HepG2 (cell line): ENCODE data around the gene CLIC4. TPM values are rescaled to one million over a fixed set of nuclear protein-coding genes. Genes with fewer than 3 reads are reported as not detected.

Experiments used
- ATAC-seq: fragments of 200-7000 bp; cut with Tn5 transposase; 3 replicates; pipeline ENCODE4 v1.9.1; 2020; ENCODE audit warnings: mild to moderate bottlenecking, moderate library complexity
- BruUV-seq: library from RNA; stranded (reverse); fragments of 400-500 nt; replicated peaks from 2 replicates; lab custom pipeline; 2021; lab: Mats Ljungman, UMichigan
- CTCF ChIA-PET: fragments of 300-600 bp; formaldehyde crosslinking; extraction: SDS; loops from one replicate; lab custom pipeline; 2021; ENCODE audit warnings: low total read pairs, inconsistent platforms, low intra/inter-chr PET ratio; lab: Yijun Ruan, JAX
- POLR2A ChIA-PET: fragments of 350-600 bp; sonication (Branson Sonifier 250); formaldehyde crosslinking; loops from one replicate; lab custom pipeline; 2020; ENCODE audit warnings: antibody characterized with exemption, inconsistent platforms; lab: Yijun Ruan, JAX
- DNase-seq: peaks from one replicate; pipeline ENCODE4 v3.0.0-alpha.2; 2015; ENCODE audit warnings: low spot score
- FAIRE-seq: peaks from 3 replicates; lab custom pipeline; 2011; peaks lifted over from hg19 to GRCh38; lab: Jason Lieb, UNC
- H2AFZ ChIP-seq: one replicate; pipeline ENCODE4 v1.6.1; 2011; ENCODE audit warnings: low read length, inconsistent platforms
- H3K27ac ChIP-seq: fragments of 300-600 bp; 3 replicates; pipeline ENCODE4 v1.8.0; 2011; ENCODE audit warnings: mixed run types, mild to moderate bottlenecking, mixed read lengths, low read length, inconsistent platforms; ENCODE audit not compliant: insufficient read depth; ENCODE audit errors: extremely low read length
- H3K27me3 ChIP-seq, 2 experiments: fragments of 200-600 bp in 1 of 2; 2 replicates in 1 of 2; 3 replicates in 1 of 2; pipeline versions ENCODE4 v1.6.0 to v1.8.0; 2011; ENCODE audit warnings: low read length in 2 of 2, mild to moderate bottlenecking in 2 of 2, moderate library complexity in 2 of 2, inconsistent platforms in 1 of 2; ENCODE audit not compliant: insufficient read depth in 2 of 2, control insufficient read depth in 1 of 2
- H3K36me3 ChIP-seq, 2 experiments: fragments of 200-600 bp in 1 of 2; replicated peaks in 1 of 2; 2 replicates in 1 of 2; 3 replicates in 1 of 2; pipeline versions ENCODE4 v1.5.1 to v1.8.0; 2011; ENCODE audit warnings: low read length in 2 of 2, inconsistent platforms in 1 of 2; ENCODE audit not compliant: insufficient read depth in 2 of 2, control insufficient read depth in 1 of 2
- H3K4me1 ChIP-seq: 2 replicates; pipeline ENCODE4 v1.5.1; 2012; ENCODE audit warnings: low read length, inconsistent platforms; ENCODE audit not compliant: insufficient read depth
- H3K4me2 ChIP-seq: 2 replicates; pipeline ENCODE4 v1.6.0; 2011; ENCODE audit warnings: low read depth, low read length, inconsistent platforms
- H3K4me3 ChIP-seq, 3 experiments: fragments of 200-600 bp in 1 of 3; sonication (generic), shearing (Covaris generic) in 1 of 3; replicated peaks in 1 of 3; 2 replicates each; pipeline ENCODE4 v1.5.1; 2011 to 2016; ENCODE audit warnings: low read length in 3 of 3, inconsistent platforms in 2 of 3, low read depth in 2 of 3, mild to moderate bottlenecking in 2 of 3, control low read depth in 1 of 3, mixed read lengths in 1 of 3; ENCODE audit not compliant: insufficient read depth in 1 of 3
- H3K79me2 ChIP-seq: one replicate; pipeline ENCODE4 v1.6.1; 2011; ENCODE audit warnings: low read length, inconsistent platforms; ENCODE audit not compliant: insufficient read depth
- H3K9ac ChIP-seq: 2 replicates; pipeline ENCODE4 v1.6.0; 2011; ENCODE audit warnings: mild to moderate bottlenecking, low read depth, low read length, inconsistent platforms; ENCODE audit not compliant: insufficient read depth
- H3K9me3 ChIP-seq: 2 replicates; pipeline ENCODE4 v1.5.1; 2012; ENCODE audit warnings: mild to moderate bottlenecking, low read length
- H4K20me1 ChIP-seq: 2 replicates; pipeline ENCODE4 v1.6.0; 2011; ENCODE audit warnings: inconsistent platforms, mild to moderate bottlenecking, low read length, moderate library complexity; ENCODE audit not compliant: insufficient read depth
- CTCF ChIP-seq: sonication (generic); formaldehyde crosslinking; IDR thresholded peaks from 2 replicates; pipeline ENCODE4 v1.5.0; 2020; ENCODE audit warnings: mild to moderate bottlenecking, missing genetic modification reagents, moderate library complexity
- GFI1 ChIP-seq: sonication (generic); formaldehyde crosslinking; IDR thresholded peaks from 2 replicates; pipeline ENCODE4 v1.5.0; 2020; ENCODE audit warnings: missing genetic modification reagents, mild to moderate bottlenecking, borderline replicate concordance
- HINFP ChIP-seq: sonication (generic); formaldehyde crosslinking; IDR thresholded peaks from 2 replicates; pipeline ENCODE4 v1.4.0; 2020; ENCODE audit warnings: low read depth, mild to moderate bottlenecking, missing genetic modification reagents
- HNF1B ChIP-seq: sonication (generic); formaldehyde crosslinking; IDR thresholded peaks from 2 replicates; pipeline ENCODE4 v1.5.1; 2020; ENCODE audit warnings: mild to moderate bottlenecking, moderate library complexity, missing genetic modification reagents
- HOXA9 ChIP-seq: sonication (generic); formaldehyde crosslinking; IDR thresholded peaks from 2 replicates; pipeline ENCODE4 v1.8.1; 2022; ENCODE audit warnings: missing genetic modification reagents, mild to moderate bottlenecking, moderate library complexity, borderline replicate concordance
- MTF2 ChIP-seq: sonication (generic); formaldehyde crosslinking; IDR thresholded peaks from 2 replicates; pipeline ENCODE4 v1.5.0; 2020; ENCODE audit warnings: missing genetic modification reagents, borderline replicate concordance
- SNAPC5 ChIP-seq: sonication (generic); formaldehyde crosslinking; IDR thresholded peaks from 2 replicates; pipeline ENCODE4 v1.8.1; 2023; ENCODE audit warnings: mild to moderate bottlenecking, missing genetic modification reagents, borderline replicate concordance
- SRF ChIP-seq: IDR thresholded peaks from 2 replicates; pipeline ENCODE4 v1.6.1; 2011; ENCODE audit warnings: mild to moderate bottlenecking, low read depth, low read length, moderate library complexity
- TSC22D2 ChIP-seq: sonication (generic); formaldehyde crosslinking; IDR thresholded peaks from 2 replicates; pipeline ENCODE4 v1.5.1; 2020; ENCODE audit warnings: missing genetic modification reagents, mild to moderate bottlenecking, borderline replicate concordance
- ZNF331 ChIP-seq: sonication (generic); formaldehyde crosslinking; IDR thresholded peaks from 2 replicates; pipeline ENCODE4 v1.4.0; 2020; ENCODE audit warnings: missing genetic modification reagents
- ZNF563 ChIP-seq: sonication (generic); formaldehyde crosslinking; IDR thresholded peaks from 2 replicates; pipeline ENCODE4 v1.8.0; 2022; ENCODE audit warnings: mild to moderate bottlenecking, moderate library complexity, missing genetic modification reagents
- ZNF800 ChIP-seq: sonication (generic); formaldehyde crosslinking; IDR thresholded peaks from 2 replicates; pipeline ENCODE4 v1.4.0; 2020; ENCODE audit warnings: missing genetic modification reagents
- WGBS: methylation state at CpG from one replicate; pipeline ENCODE4 v1.1.6; 2017; ENCODE audit warnings: low lambda C conversion rate; 5-methylcytosine and 5-hydroxymethylcytosine counted together
- in situ Hi-C: cut with HindIII; loops from 2 replicates; pipeline ENCODE4 v1.10.0; 2017; ENCODE audit warnings: low pct_unique_long_range_greater_than_20kb; ENCODE audit not compliant: extremely low pct_ligation_motif_present
- intact Hi-C: fragments of 100-400 bp; cut with micrococcal nuclease; formaldehyde crosslinking; loops from one replicate; pipeline ENCODE4 v1.10.0; 2022; ENCODE audit not compliant: unreplicated experiment
- polyA plus RNA-seq, 8 experiments: library from polyadenylated mRNA; depleted of rRNA in 3 of 8; stranded (reverse) in 7 of 8; unstranded in 1 of 8; fragments of >200 nt; fragmentation: Illumina TruSeq in 4 of 8; extraction: Trizol in 4 of 8; gene quantifications; 2 replicates each; pipeline versions ENCODE4 v1.2.1 to v1.2.3, GENCODE V29; 2011 to 2016; ENCODE audit warnings: low read depth in 4 of 8, missing spikeins in 1 of 8, mixed read lengths in 1 of 8; ENCODE audit not compliant: insufficient read depth in 1 of 8
- total RNA-seq, 5 experiments: library from RNA; depleted of rRNA; stranded (reverse); fragments of >200 nt; fragmentation: Illumina TruSeq; extraction: Trizol; gene quantifications; 2 replicates each; pipeline ENCODE4 v1.2.3, GENCODE V29; 2016; ENCODE audit warnings: low read depth in 1 of 5

The CLIC4 gene
- total and polyA plus RNA-seq, 2 of the 13 experiments (the other 11 are each of a cell fraction or from before 2014, with no cell fraction given), result 23.3 to 77.4 TPM

GRCh38 chr1:24861821-24862727, 116.8 kb downstream of the CLIC4 start:
- Histone ChIP-seq H3K27me3 (peaks cover 3 to 10% of the 10 kb centered on the region in 2 experiments; a peak in 2 of 5 replicates), H4K20me1 (no peaks in the 10 kb centered on the region), H3K9ac (no peak overlapping the region), H3K4me1 (peaks cover 80% of the 10 kb centered on the region), H3K4me3 (peak overlapping the region; percentile 26 to 64 (median 33); a peak in 2 of 6 replicates), H3K36me3 (no peaks in the 10 kb centered on the region), H3K9me3 (no peaks in the 10 kb centered on the region), H3K79me2 (no peaks in the 10 kb centered on the region), H3K27ac (no peak overlapping the region), H3K4me2 (peak overlapping the region; percentile 81), H2AFZ (no peak overlapping the region)
- CTCF ChIA-PET, result no interaction called here
- 4% methylated on average over 8 of the region's 28 CpGs for WGBS
- no TSS peak for BruUV-seq
- ATAC-seq (peak; percentile 42), FAIRE-seq (peak; percentile 60), DNase-seq (no peak)
- in situ Hi-C loops (no loop called here), intact Hi-C loops (no loop called here)
- POLR2A ChIA-PET, result no interaction called here
- TF ChIP-seq ZNF331, result no peak
- TF ChIP-seq HNF1B (CRISPR knock-in tag), result no peak
- TF ChIP-seq CTCF, result peak; percentile 55
- no peak for TF ChIP-seq SRF
- TF ChIP-seq GFI1, result 0 out of 2 replicates have a peak, but pooled peaks have one; percentile 35
- TF ChIP-seq ZNF800 (CRISPR knock-in tag), result no peak
- no peak for TF ChIP-seq HOXA9 (CRISPR knock-in tag)
- TF ChIP-seq ZNF563 (CRISPR knock-in tag), result peak; percentile 19; the same call in 1 of the 2 replicates
- TF ChIP-seq TSC22D2, result no peak
- TF ChIP-seq SNAPC5 (CRISPR knock-in tag), result no peak
- TF ChIP-seq MTF2 (CRISPR knock-in tag), result no peak
- TF ChIP-seq HINFP (CRISPR knock-in tag), result no peak
